ENCODE data around the gene CETN2. TPM values are rescaled to one million over a fixed set of nuclear protein-coding genes. Genes with fewer than 3 reads are reported as not detected.
A peak's percentile ranks its signal among the peaks of the same experiment; 100 is the strongest.

The CETN2 gene
- total RNA-seq, 2 donors from 2014 or later, result 33.6 to 39.8 TPM

GRCh38 chrX:152818356-152818755 lies 12.2 kb downstream of the CETN2 start:
- no peak for DNase-seq (ENCODE audit: low spot score)
- Histone ChIP-seq H3K9me3 (no peaks in the 10 kb centered on the region), H3K4me3 (no peak overlapping the region), H3K36me3 (no peaks in the 10 kb centered on the region), H3K27me3 (replicated peaks; ENCODE audit: insufficient read depth) (no peaks in the 10 kb centered on the region), H3K4me1 (replicated peaks) (no peaks in the 10 kb centered on the region), H3K27ac (no peak overlapping the region)
- no peak for TF ChIP-seq POLR2AphosphoS5 (IDR thresholded peaks at IDR 0.05)
- no peak for TF ChIP-seq CTCF (IDR thresholded peaks at IDR 0.05)
- no peak for TF ChIP-seq POLR2A (IDR thresholded peaks at IDR 0.05)
- intact Hi-C loops (cut with DNase I), result loop anchor here (10.0 kb wide), 1 partner anchor 1074 kb away; no protein-coding TSS in a partner anchor
- 80% methylated on average over 5 of the region's 5 CpGs for WGBS

GRCh38 chrX:152817078-152817764 lies 13.3 kb downstream of the CETN2 start:
- intact Hi-C loops (cut with DNase I), result loop anchor here (10.0 kb wide), 1 partner anchor 1072 kb away; no protein-coding TSS in a partner anchor
- 41% methylated on average over 6 of the region's 6 CpGs for WGBS
- no peaks in the 10 kb centered on the region for H3K9me3 ChIP-seq
- H3K36me3 ChIP-seq, result no peaks in the 10 kb centered on the region
- H3K4me3 ChIP-seq, result no peak overlapping the region
- no peaks in the 10 kb centered on the region for H3K27me3 ChIP-seq (replicated peaks; ENCODE audit: insufficient read depth)
- no peaks in the 10 kb centered on the region for H3K4me1 ChIP-seq (replicated peaks)
- H3K27ac ChIP-seq, result no peak overlapping the region
- DNase-seq (ENCODE audit: low spot score), result no peak
- TF ChIP-seq CTCF (IDR thresholded peaks at IDR 0.05) (peak in 1 of 4 experiments; percentile 21), POLR2AphosphoS5 (IDR thresholded peaks at IDR 0.05) (no peak)

GRCh38 chrX:152814048-152814447 lies 16.5 kb downstream of the CETN2 start:
- Histone ChIP-seq H3K27ac (no peak overlapping the region), H3K27me3 (replicated peaks; ENCODE audit: insufficient read depth) (no peaks in the 10 kb centered on the region), H3K4me3 (no peak overlapping the region), H3K36me3 (no peaks in the 10 kb centered on the region), H3K9me3 (no peaks in the 10 kb centered on the region), H3K4me1 (replicated peaks) (no peaks in the 10 kb centered on the region)
- 90% methylated on average over 5 of the region's 5 CpGs for WGBS
- intact Hi-C loops (cut with DNase I), result loop anchor here (10.0 kb wide), 1 partner anchor 1069 kb away; no protein-coding TSS in a partner anchor
- DNase-seq (ENCODE audit: low spot score), result no peak
- no peak for TF ChIP-seq POLR2AphosphoS5 (IDR thresholded peaks at IDR 0.05)
- TF ChIP-seq CTCF (IDR thresholded peaks at IDR 0.05), result no peak
- TF ChIP-seq POLR2A (IDR thresholded peaks at IDR 0.05), result no peak

GRCh38 chrX:152813206-152813605 lies 17.4 kb downstream of the CETN2 start:
- no peak overlapping the region for H3K27ac ChIP-seq
- intact Hi-C loops (cut with DNase I), result loop anchor here (10.0 kb wide), 1 partner anchor 1068 kb away; no protein-coding TSS in a partner anchor
- TF ChIP-seq CTCF (IDR thresholded peaks at IDR 0.05) (no peak), POLR2AphosphoS5 (IDR thresholded peaks at IDR 0.05) (no peak), POLR2A (IDR thresholded peaks at IDR 0.05) (no peak)

GRCh38 chrX:152810403-152810802 lies 20.2 kb downstream of the CETN2 start:
- Histone ChIP-seq H3K27ac (no peak overlapping the region), H3K4me3 (no peak overlapping the region), H3K4me1 (replicated peaks) (no peaks in the 10 kb centered on the region), H3K36me3 (no peaks in the 10 kb centered on the region), H3K27me3 (replicated peaks; ENCODE audit: insufficient read depth) (no peaks in the 10 kb centered on the region), H3K9me3 (no peaks in the 10 kb centered on the region)
- no peak for DNase-seq (ENCODE audit: low spot score)
- TF ChIP-seq CTCF (IDR thresholded peaks at IDR 0.05), result no peak
- no peak for TF ChIP-seq POLR2A (IDR thresholded peaks at IDR 0.05)
- no peak for TF ChIP-seq POLR2AphosphoS5 (IDR thresholded peaks at IDR 0.05)
- WGBS, result 71% methylated on average over 1 of the region's 4 CpGs
- intact Hi-C loops (cut with DNase I), result loop anchor here (10.0 kb wide), 1 partner anchor 1066 kb away; no protein-coding TSS in a partner anchor

More at GRCh38 chrX:152813206-152813605, 17.4 kb downstream of the CETN2 start:
- WGBS, result 3% methylated on average over 5 of the region's 5 CpGs
- H3K27me3 ChIP-seq (replicated peaks; ENCODE audit: insufficient read depth), result no peaks in the 10 kb centered on the region
- no peaks in the 10 kb centered on the region for H3K4me1 ChIP-seq (replicated peaks)
- H3K9me3 ChIP-seq, result no peaks in the 10 kb centered on the region
- H3K36me3 ChIP-seq, result no peaks in the 10 kb centered on the region
- no peak for DNase-seq (ENCODE audit: low spot score)
- no peak overlapping the region for H3K4me3 ChIP-seq

Measured in prostate gland (tissue), 2 donors.